WERI-Rb-1 (cell line): Measurements from ENCODE around the gene OTOR.

ENCODE experiments used
- DNase-seq: peaks from one replicate; pipeline ENCODE4 v3.0.0-alpha.2; 2020
- H3K27ac ChIP-seq: fragments of 250-450 bp; sonication (Bioruptor Pico); 2 replicates; pipeline ENCODE4 v1.5.1; 2020; ENCODE audit warnings: mild to moderate bottlenecking, moderate library complexity
- H3K27me3 ChIP-seq: fragments of 250-450 bp; sonication (Bioruptor Pico); 2 replicates; pipeline ENCODE4 v1.5.1; 2021; ENCODE audit warnings: mild to moderate bottlenecking, low read depth, moderate library complexity; ENCODE audit not compliant: insufficient read depth, severe bottlenecking
- H3K36me3 ChIP-seq: fragments of 250-450 bp; sonication (Bioruptor Pico); 2 replicates; pipeline ENCODE4 v1.5.1; 2020; ENCODE audit warnings: mild to moderate bottlenecking, moderate library complexity
- H3K4me3 ChIP-seq: 2 replicates; pipeline ENCODE4 v1.5.1; 2011; ENCODE audit warnings: low read depth, mild to moderate bottlenecking, control low read depth, low read length
- H3K9me3 ChIP-seq: fragments of 250-450 bp; sonication (Bioruptor Pico); 2 replicates; pipeline ENCODE4 v1.5.1; 2021; ENCODE audit warnings: mild to moderate bottlenecking, moderate library complexity; ENCODE audit not compliant: severe bottlenecking
- TF ChIP-seq, protein P1 (sequence below): IDR thresholded peaks from 2 replicates; pipeline ENCODE4 v1.5.1; 2011; ENCODE audit warnings: low read depth, mild to moderate bottlenecking, control low read depth, inconsistent platforms, low read length

Gene OTOR

GRCh38 chr20:16709017-16709416 lies 39.1 kb upstream of the OTOR start:
- no peak for DNase-seq
- peaks cover 7% of the 10 kb centered on the region for H3K9me3 ChIP-seq
- H3K27me3 ChIP-seq = no peaks in the 10 kb centered on the region
- no peaks in the 10 kb centered on the region for H3K36me3 ChIP-seq
- H3K27ac ChIP-seq = no peak overlapping the region
- TF ChIP-seq, protein P1, sequence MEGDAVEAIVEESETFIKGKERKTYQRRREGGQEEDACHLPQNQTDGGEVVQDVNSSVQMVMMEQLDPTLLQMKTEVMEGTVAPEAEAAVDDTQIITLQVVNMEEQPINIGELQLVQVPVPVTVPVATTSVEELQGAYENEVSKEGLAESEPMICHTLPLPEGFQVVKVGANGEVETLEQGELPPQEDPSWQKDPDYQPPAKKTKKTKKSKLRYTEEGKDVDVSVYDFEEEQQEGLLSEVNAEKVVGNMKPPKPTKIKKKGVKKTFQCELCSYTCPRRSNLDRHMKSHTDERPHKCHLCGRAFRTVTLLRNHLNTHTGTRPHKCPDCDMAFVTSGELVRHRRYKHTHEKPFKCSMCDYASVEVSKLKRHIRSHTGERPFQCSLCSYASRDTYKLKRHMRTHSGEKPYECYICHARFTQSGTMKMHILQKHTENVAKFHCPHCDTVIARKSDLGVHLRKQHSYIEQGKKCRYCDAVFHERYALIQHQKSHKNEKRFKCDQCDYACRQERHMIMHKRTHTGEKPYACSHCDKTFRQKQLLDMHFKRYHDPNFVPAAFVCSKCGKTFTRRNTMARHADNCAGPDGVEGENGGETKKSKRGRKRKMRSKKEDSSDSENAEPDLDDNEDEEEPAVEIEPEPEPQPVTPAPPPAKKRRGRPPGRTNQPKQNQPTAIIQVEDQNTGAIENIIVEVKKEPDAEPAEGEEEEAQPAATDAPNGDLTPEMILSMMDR = no peak
- H3K4me3 ChIP-seq = no peak overlapping the region

- TF ChIP-seq, protein P1 = no peak
- Histone ChIP-seq H3K27ac (no peak overlapping the region), H3K27me3 (no peaks in the 10 kb centered on the region), H3K36me3 (no peaks in the 10 kb centered on the region), H3K4me3 (no peak overlapping the region), H3K9me3 (peaks cover 5% of the 10 kb centered on the region)
- DNase-seq = no peak
Measured at GRCh38 chr20:16710781-16711180, 37.4 kb upstream of the OTOR start.

DNA sequence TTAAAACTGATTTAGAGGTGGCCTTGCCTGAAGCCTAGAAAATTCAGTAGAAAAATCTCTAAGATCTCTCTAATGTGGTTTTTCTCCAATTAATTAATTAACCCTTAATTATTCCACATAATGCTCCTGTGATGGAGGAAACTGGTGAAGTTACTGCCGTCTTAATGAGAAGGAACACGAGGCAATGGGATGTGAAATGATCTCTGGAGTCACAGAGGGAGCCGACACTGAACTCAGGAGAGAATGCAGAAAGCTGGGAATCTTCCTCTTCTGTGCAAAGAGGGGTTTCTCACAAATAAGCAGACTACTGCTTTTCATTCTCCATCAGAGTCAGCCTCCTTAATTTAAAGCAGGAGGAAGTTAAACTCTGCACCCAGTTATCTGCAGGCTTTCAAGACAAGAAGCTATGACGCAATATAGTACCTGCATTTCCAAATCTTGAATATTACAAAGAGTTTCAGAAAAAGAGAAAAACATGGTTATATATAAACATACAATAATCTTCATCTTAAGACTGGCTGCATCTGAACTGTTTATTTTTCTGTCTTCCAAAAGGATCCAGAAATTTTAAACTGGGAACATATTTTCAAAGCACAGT lies 36.4 kb upstream of the OTOR start:
- no peak overlapping the region for H3K27ac ChIP-seq
- H3K9me3 ChIP-seq = no peaks in the 10 kb centered on the region
- no peaks in the 10 kb centered on the region for H3K36me3 ChIP-seq
- no peak overlapping the region for H3K4me3 ChIP-seq
- TF ChIP-seq, protein P1 = no peak
- no peaks in the 10 kb centered on the region for H3K27me3 ChIP-seq
- DNase-seq = no peak

- no peak overlapping the region for H3K27ac ChIP-seq
- no peaks in the 10 kb centered on the region for H3K9me3 ChIP-seq
- TF ChIP-seq, protein P1 = no peak
- H3K36me3 ChIP-seq = no peaks in the 10 kb centered on the region
- no peak overlapping the region for H3K4me3 ChIP-seq
- H3K27me3 ChIP-seq = no peaks in the 10 kb centered on the region
- no peak for DNase-seq
Measured at GRCh38 chr20:16712511-16712947, 35.6 kb upstream of the OTOR start.

GRCh38 chr20:16713066-16713465 lies 35.1 kb upstream of the OTOR start:
- Histone ChIP-seq H3K36me3 (no peaks in the 10 kb centered on the region), H3K4me3 (no peak overlapping the region), H3K27ac (no peak overlapping the region), H3K27me3 (no peaks in the 10 kb centered on the region), H3K9me3 (no peaks in the 10 kb centered on the region)
- TF ChIP-seq, protein P1 = no peak
- no peak for DNase-seq

- Histone ChIP-seq H3K9me3 (no peaks in the 10 kb centered on the region), H3K36me3 (no peaks in the 10 kb centered on the region), H3K4me3 (no peak overlapping the region), H3K27me3 (no peaks in the 10 kb centered on the region), H3K27ac (no peak overlapping the region)
- no peak for DNase-seq
- TF ChIP-seq, protein P1 = no peak
Measured at GRCh38 chr20:16714242-16714641, 33.9 kb upstream of the OTOR start.
